Esophagus squamous epithelium (tissue), 5 donors: ENCODE measurements around the gene RAMP1. TPM values are rescaled to one million over a fixed set of nuclear protein-coding genes. Genes with fewer than 3 reads are reported as not detected.

Source experiments
- DNase-seq: peaks from one replicate; lab custom pipeline; 2025; lab: John Stamatoyannopoulos, UW
- H3K27ac ChIP-seq, 4 donors: fragments of 200-600 bp; sonication (generic); one replicate each; pipeline ENCODE4 v1.5.1; 2016 to 2019; ENCODE audit warnings: mild to moderate bottlenecking in 1 of 4
- H3K27me3 ChIP-seq, 4 donors: fragments of 200-600 bp; sonication (generic); 1 replicate in 3 of 4; 2 replicates in 1 of 4; pipeline versions ENCODE4 v1.5.1 to v1.6.0; 2017 to 2021; ENCODE audit warnings: antibody characterized with exemption in 1 of 4
- H3K36me3 ChIP-seq, 3 donors: fragments of 200-600 bp; sonication (generic); one replicate each; pipeline ENCODE4 v1.5.1; 2016 to 2019
- H3K4me1 ChIP-seq, 3 donors: fragments of 200-600 bp; sonication (generic); one replicate each; pipeline ENCODE4 v1.5.1; 2017 to 2019
- H3K4me3 ChIP-seq, 4 donors: fragments of 200-600 bp; sonication (generic); 1 replicate in 3 of 4; 2 replicates in 1 of 4; pipeline ENCODE4 v1.5.1; 2016 to 2019; ENCODE audit warnings: mild to moderate bottlenecking in 2 of 4, moderate library complexity in 1 of 4
- H3K9me3 ChIP-seq, 3 donors: fragments of 200-600 bp; sonication (generic); one replicate each; pipeline ENCODE4 v1.5.1; 2016 to 2019
- CTCF ChIP-seq, 6 experiments: fragments of 450-650 bp in 4 of 6; fragments of 200-600 bp in 2 of 6; sonication (generic) in 2 of 6; IDR thresholded peaks; one replicate each; pipeline ENCODE4 v1.5.1; 2016 to 2019; ENCODE audit warnings: antibody characterized with exemption in 6 of 6, mild to moderate bottlenecking in 4 of 6, moderate library complexity in 4 of 6
- POLR2A ChIP-seq, 4 donors: fragments of 450-650 bp; IDR thresholded peaks; one replicate each; pipeline ENCODE4 v1.6.1; 2017; ENCODE audit warnings: antibody characterized with exemption in 4 of 4, mild to moderate bottlenecking in 4 of 4, moderate library complexity in 3 of 4
- WGBS, 2 donors: methylation state at CpG; one replicate each; pipeline ENCODE4 v1.1.5; 2018; 5-methylcytosine and 5-hydroxymethylcytosine counted together
- intact Hi-C: fragments of 100-400 bp; cut with DNase I; formaldehyde crosslinking; loops from one replicate; pipeline ENCODE4 v1.15.0; 2022
- total RNA-seq, 4 donors: library from RNA; depleted of rRNA; stranded (reverse); fragments of >200 nt; gene quantifications; one replicate each; pipeline ENCODE4 v1.1.0, GENCODE V29; 2016
- donor health status: DM: yes; HTN: yes; CAD: no.

Gene RAMP1
- total RNA-seq, 4 donors from 2014 or later, result 0.76 to 11.3 (median 4.0) TPM

- 60 to 71% methylated on average over 2 to 6 of the region's 19 CpGs for WGBS, 2 donors
- no peak for DNase-seq
These were observed 12.9 kb downstream of the RAMP1 start for GRCh38 chr2:237872178-237872887.

GRCh38 chr2:237873421-237873831 lies 14.0 kb downstream of the RAMP1 start:
- WGBS, 2 donors, result 20 to 29% methylated on average over 8 to 10 of the region's 11 CpGs
- H3K27me3 ChIP-seq, result peaks cover 0 to 6% (median 0%) of the 10 kb centered on the region in 4 donors
- H3K36me3 ChIP-seq, result no peaks in the 10 kb centered on the region
- H3K4me1 ChIP-seq, result peaks cover 0 to 37% (median 19%) of the 10 kb centered on the region in 3 donors
- DNase-seq, result no peak
- intact Hi-C loops, result no loop called here
- H3K27ac ChIP-seq, result peak overlapping the region in 2 of 4 donors; percentile 33 to 35
- H3K9me3 ChIP-seq, result no peaks in the 10 kb centered on the region
- H3K4me3 ChIP-seq, result no peak overlapping the region
- TF ChIP-seq CTCF (IDR thresholded peaks at IDR 0.05) (no peak), POLR2A (IDR thresholded peaks at IDR 0.05) (no peak)

More at GRCh38 chr2:237872178-237872887, 12.9 kb downstream of the RAMP1 start:
- Histone ChIP-seq H3K27me3 (peaks cover 0 to 10% (median 0%) of the 10 kb centered on the region in 4 donors), H3K27ac (no peak overlapping the region), H3K4me3 (no peak overlapping the region), H3K36me3 (no peaks in the 10 kb centered on the region), H3K9me3 (no peaks in the 10 kb centered on the region), H3K4me1 (peaks cover 0 to 36% (median 19%) of the 10 kb centered on the region in 3 donors)
- TF ChIP-seq POLR2A (IDR thresholded peaks at IDR 0.05), result no peak
- TF ChIP-seq CTCF (IDR thresholded peaks at IDR 0.05), result no peak
- intact Hi-C loops, result no loop called here

GRCh38 chr2:237873897-237874551 lies 14.6 kb downstream of the RAMP1 start:
- H3K27ac ChIP-seq, result peak overlapping the region in 1 of 4 donors; percentile 33
- no peaks in the 10 kb centered on the region for H3K36me3 ChIP-seq
- H3K4me1 ChIP-seq, result peaks cover 0 to 39% (median 24%) of the 10 kb centered on the region in 3 donors
- peaks cover 0 to 6% (median 0%) of the 10 kb centered on the region in 4 donors for H3K27me3 ChIP-seq
- no peak for TF ChIP-seq CTCF (IDR thresholded peaks at IDR 0.05)
- H3K9me3 ChIP-seq, result no peaks in the 10 kb centered on the region
- H3K4me3 ChIP-seq, result no peak overlapping the region
- DNase-seq, result no peak
- intact Hi-C loops, result no loop called here
- 60 to 96% methylated on average over 4 to 7 of the region's 14 CpGs for WGBS, 2 donors

- no peaks in the 10 kb centered on the region for H3K36me3 ChIP-seq
- peak overlapping the region in 1 of 4 donors; percentile 10 for H3K27ac ChIP-seq
- no peaks in the 10 kb centered on the region for H3K9me3 ChIP-seq
- H3K4me3 ChIP-seq, result no peak overlapping the region
- H3K27me3 ChIP-seq, result peaks cover 0 to 6% (median 0%) of the 10 kb centered on the region in 4 donors
- H3K4me1 ChIP-seq, result peaks cover 0 to 41% (median 26%) of the 10 kb centered on the region in 3 donors
- intact Hi-C loops, result no loop called here
- TF ChIP-seq POLR2A (IDR thresholded peaks at IDR 0.05) (no peak), CTCF (IDR thresholded peaks at IDR 0.05) (no peak)
- DNase-seq, result no peak
- 60 to 61% methylated on average over 5 to 7 of the region's 7 CpGs for WGBS, 2 donors
These were observed 15.2 kb downstream of the RAMP1 start for GRCh38 chr2:237874585-237875161.
